Forelimb muscle (tissue), 1 donor: ENCODE results near the gene SNPH. TPM values are rescaled to one million over a fixed set of nuclear protein-coding genes. Genes with fewer than 3 reads are reported as not detected.
"Not testable (repeated sequence)": the region's sequence is repeated elsewhere in the genome, so short reads cannot be mapped to it uniquely, and the experiment has no call there.

Experiments
- DNase-seq: peaks from one replicate; pipeline ENCODE4 v3.0.0-alpha.2; 2013; ENCODE audit warnings: low read depth
- polyA plus RNA-seq: library from polyadenylated mRNA; unstranded; fragments of 120-200 nt; gene quantifications from one replicate; pipeline ENCODE4 v1.2.1, GENCODE V29; 2013; ENCODE audit not compliant: insufficient read length

SNPH gene
- polyA plus RNA-seq, 1 donor, result 9.0 TPM

DNA sequence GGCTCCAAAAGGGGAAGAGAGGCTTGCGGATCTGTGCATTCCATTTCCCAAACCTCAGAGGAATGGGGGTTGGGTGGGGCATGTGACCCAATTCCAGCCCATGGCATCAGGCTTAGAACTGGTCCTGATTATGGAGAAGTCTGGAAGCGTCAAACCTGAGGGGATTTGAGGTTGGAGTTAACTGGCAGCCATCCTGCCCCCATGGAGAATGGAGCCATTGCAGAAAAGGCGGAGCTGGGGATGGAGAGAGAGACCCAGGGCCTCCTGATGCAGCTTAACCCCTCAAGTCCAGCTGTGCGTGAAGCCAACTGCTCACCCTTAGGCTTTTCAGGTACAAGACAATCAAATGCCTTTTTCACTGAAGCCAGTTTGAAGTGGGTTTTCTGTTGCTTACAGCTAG is 72.7 kb downstream of the SNPH start:
- DNase-seq, result no peak

- DNase-seq, result no peak
These were observed 75.6 kb downstream of the SNPH start for GRCh38 chr20:1341561-1342265.

GRCh38 chr20:1343446-1344124 is 77.5 kb downstream of the SNPH start:
- DNase-seq, result not testable (repeated sequence)

DNA sequence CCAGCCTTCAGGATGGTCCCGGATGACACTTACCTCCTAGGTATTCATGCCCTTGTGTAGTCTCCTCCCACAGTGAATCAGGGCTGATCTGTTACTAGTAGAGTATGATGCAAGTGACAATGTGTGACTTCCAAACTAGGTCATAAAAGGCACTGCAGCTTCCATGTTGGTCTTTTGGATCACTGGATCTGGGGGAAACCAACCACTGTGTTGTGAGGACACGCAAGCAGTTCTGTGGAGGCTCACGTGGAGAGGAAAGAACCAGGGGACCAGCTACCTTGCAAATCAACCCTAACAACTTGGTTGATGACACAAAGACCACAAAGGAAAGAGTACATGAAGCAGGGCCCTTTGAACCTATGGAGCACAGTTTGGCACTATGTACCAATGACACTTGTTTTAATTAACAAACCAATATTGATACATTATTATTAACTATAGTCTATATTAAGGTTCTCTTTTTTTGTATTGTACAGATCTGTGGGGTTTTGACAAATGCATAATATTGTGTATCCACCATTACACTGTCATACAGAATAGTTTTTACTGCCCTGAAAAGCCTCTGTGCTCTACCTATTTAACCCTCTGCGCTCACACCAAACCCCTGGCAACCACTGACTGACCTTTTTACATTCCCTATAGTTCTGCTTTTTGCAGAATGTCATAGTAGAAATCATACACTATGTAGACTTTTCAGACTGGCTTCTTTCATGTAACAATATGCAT is 79.1 kb downstream of the SNPH start:
- no peak for DNase-seq

DNA sequence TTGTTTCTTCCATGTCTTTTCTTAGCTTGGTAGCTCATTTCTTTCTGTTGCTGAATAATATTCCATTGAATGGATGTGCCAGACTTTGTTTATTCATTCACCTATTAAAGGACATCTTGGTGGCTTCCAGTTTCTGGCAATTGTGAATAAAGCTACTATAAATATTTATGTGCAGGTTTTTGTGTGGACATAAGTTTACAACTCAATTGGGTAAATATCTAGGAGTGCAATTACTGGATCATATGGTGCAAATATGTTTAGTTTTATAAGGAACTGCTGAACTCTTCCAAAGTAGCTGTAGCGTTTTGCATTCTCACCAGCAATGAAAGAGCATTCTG is 79.6 kb downstream of the SNPH start:
- DNase-seq, result no peak

- DNase-seq, result no peak
These were observed 80.3 kb downstream of the SNPH start for GRCh38 chr20:1346315-1346969.

DNA sequence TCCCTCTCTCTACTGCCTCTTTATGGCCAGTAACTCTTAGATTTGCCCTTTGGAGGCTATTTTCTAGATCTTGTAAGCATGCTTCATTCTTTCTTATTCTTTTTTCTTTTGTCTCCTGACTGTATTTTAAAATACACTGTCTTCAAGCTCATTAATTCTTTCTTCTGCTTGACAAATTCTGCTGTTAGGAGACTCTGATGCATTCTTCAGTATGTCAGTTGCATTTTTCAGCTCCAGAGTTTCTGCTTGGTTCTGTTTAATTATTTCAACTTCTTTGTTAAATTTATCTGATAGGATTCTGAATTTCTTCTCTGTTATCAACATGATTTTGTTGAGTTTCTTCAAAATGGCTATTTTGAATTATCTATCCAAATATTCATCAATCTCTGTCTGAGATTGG is 87.9 kb downstream of the SNPH start:
- no peak for DNase-seq

GRCh38 chr20:1357921-1358671 is 92.0 kb downstream of the SNPH start:
- DNase-seq, result no peak

Other genes starting within 250 kb of the SNPH start
- 98.1 TPM for gene PSMF1, start 147.7 kb upstream of the SNPH start, polyA plus RNA-seq
- 2.6 TPM for gene TMEM74B, start 81.3 kb upstream of the SNPH start, polyA plus RNA-seq
- 0.39 TPM for gene C20orf202, start 62.8 kb upstream of the SNPH start, polyA plus RNA-seq
- gene RAD21L1, start 40.2 kb upstream of the SNPH start, polyA plus RNA-seq, result not detected
- 1.5 TPM for gene SDCBP2, start 62.8 kb downstream of the SNPH start, polyA plus RNA-seq
- 240 TPM for gene FKBP1A, start 126.8 kb downstream of the SNPH start, polyA plus RNA-seq
- 67.3 TPM for gene NSFL1C, start 200.6 kb downstream of the SNPH start, polyA plus RNA-seq
- gene SIRPB2, start 225.1 kb downstream of the SNPH start, polyA plus RNA-seq, result 1.6 TPM